SK-N-SH treated with all-trans-retinoic acid at 6 μM for 48 hours (cell line): ENCODE measurements around the gene RAB5B.

Experiments used
- ATAC-seq: fragments of 200-7000 bp; cut with Tn5 transposase; 3 replicates; pipeline ENCODE4 v1.9.1; 2020; ENCODE audit warnings: mild to moderate bottlenecking, moderate library complexity
- ARNTL ChIP-seq: fragments of 450-650 bp; formaldehyde crosslinking; IDR thresholded peaks from 2 replicates; pipeline ENCODE4 v1.5.0; 2020; ENCODE audit warnings: low read depth, mild to moderate bottlenecking, moderate library complexity, borderline replicate concordance
- BACH2 ChIP-seq: fragments of 250-450 bp; sonication (Bioruptor Pico); IDR thresholded peaks from 2 replicates; pipeline ENCODE4 v1.9.0; 2021; ENCODE audit warnings: mild to moderate bottlenecking, borderline replicate concordance
- CREB5 ChIP-seq: fragments of 250-450 bp; sonication (Bioruptor Pico); IDR thresholded peaks from 2 replicates; pipeline ENCODE4 v1.5.1; 2020; ENCODE audit warnings: low read depth, mild to moderate bottlenecking, moderate library complexity
- CSDC2 ChIP-seq: fragments of 250-450 bp; sonication (Bioruptor Pico); IDR thresholded peaks from 2 replicates; pipeline ENCODE4 v1.5.0; 2020; ENCODE audit warnings: mild to moderate bottlenecking, moderate library complexity
- ESRRG ChIP-seq: fragments of 250-450 bp; sonication (Bioruptor Pico); IDR thresholded peaks from 2 replicates; pipeline ENCODE4 v1.6.1; 2021; ENCODE audit warnings: mild to moderate bottlenecking
- GLIS3 ChIP-seq: fragments of 250-450 bp; sonication (Bioruptor Pico); IDR thresholded peaks from 2 replicates; pipeline ENCODE4 v1.5.0; 2020; ENCODE audit warnings: mild to moderate bottlenecking, moderate library complexity
- ISL1 ChIP-seq: fragments of 250-450 bp; sonication (Bioruptor Pico); IDR thresholded peaks from 2 replicates; pipeline ENCODE4 v2.1.2; 2022; ENCODE audit warnings: mild to moderate bottlenecking, moderate library complexity
- PATZ1 ChIP-seq: fragments of 250-450 bp; sonication (Bioruptor Pico); IDR thresholded peaks from 2 replicates; pipeline ENCODE4 v1.8.0; 2020; ENCODE audit warnings: mild to moderate bottlenecking, moderate library complexity, borderline replicate concordance
- POU6F1 ChIP-seq: fragments of 250-450 bp; sonication (Bioruptor Pico); IDR thresholded peaks from 2 replicates; pipeline ENCODE4 v1.8.0; 2021; ENCODE audit warnings: low read depth, mild to moderate bottlenecking, moderate library complexity, borderline replicate concordance
- PPARA ChIP-seq: fragments of 250-450 bp; sonication (Bioruptor Pico); IDR thresholded peaks from 2 replicates; pipeline ENCODE4 v1.5.0; 2020; ENCODE audit warnings: mild to moderate bottlenecking, borderline replicate concordance
- RARB ChIP-seq: fragments of 250-450 bp; sonication (Bioruptor Pico); IDR thresholded peaks from 2 replicates; pipeline ENCODE4 v1.8.0; 2021; ENCODE audit warnings: mild to moderate bottlenecking, moderate library complexity
- SNAI2 ChIP-seq: fragments of 250-450 bp; sonication (Bioruptor Pico); IDR thresholded peaks from 2 replicates; pipeline ENCODE4 v1.5.0; 2020; ENCODE audit warnings: mild to moderate bottlenecking, moderate library complexity
- TCF4 ChIP-seq: fragments of 250-450 bp; sonication (Bioruptor Pico); IDR thresholded peaks from 2 replicates; pipeline ENCODE4 v1.8.0; 2021; ENCODE audit warnings: mild to moderate bottlenecking, moderate library complexity, borderline replicate concordance
- TOX ChIP-seq: fragments of 250-450 bp; sonication (Bioruptor Pico); IDR thresholded peaks from 2 replicates; pipeline ENCODE4 v1.8.0; 2021; ENCODE audit warnings: mild to moderate bottlenecking, moderate library complexity, borderline replicate concordance
- ZC3H10 ChIP-seq: fragments of 250-450 bp; sonication (Bioruptor Pico); IDR thresholded peaks from 2 replicates; pipeline ENCODE4 v1.5.1; 2021; ENCODE audit warnings: mild to moderate bottlenecking, moderate library complexity
- ZFP30 ChIP-seq: fragments of 450-650 bp; formaldehyde crosslinking; IDR thresholded peaks from 2 replicates; pipeline ENCODE4 v1.5.0; 2022; ENCODE audit warnings: mild to moderate bottlenecking, moderate library complexity
- ZNF565 ChIP-seq: fragments of 450-650 bp; formaldehyde crosslinking; conservative IDR thresholded peaks from 2 replicates; pipeline ENCODE4 v1.5.0; 2020; ENCODE audit warnings: low read depth, mild to moderate bottlenecking, moderate library complexity
- ZNF70 ChIP-seq: fragments of 450-650 bp; formaldehyde crosslinking; IDR thresholded peaks from 2 replicates; pipeline ENCODE4 v1.5.0; 2020; ENCODE audit warnings: mild to moderate bottlenecking, moderate library complexity
- ZNF8 ChIP-seq: fragments of 450-650 bp; formaldehyde crosslinking; IDR thresholded peaks from 2 replicates; pipeline ENCODE4 v1.5.0; 2020; ENCODE audit warnings: mild to moderate bottlenecking, moderate library complexity
- TF ChIP-seq, protein P1 (sequence below): fragments of 250-450 bp; sonication (Bioruptor Pico); IDR thresholded peaks from 2 replicates; pipeline ENCODE4 v1.5.0; 2020; ENCODE audit warnings: mild to moderate bottlenecking, moderate library complexity
- TF ChIP-seq, protein P2 (sequence below): fragments of 250-450 bp; sonication (Bioruptor Pico); IDR thresholded peaks from 2 replicates; pipeline ENCODE4 v1.5.1; 2021; ENCODE audit warnings: mild to moderate bottlenecking, moderate library complexity

Gene RAB5B

DNA sequence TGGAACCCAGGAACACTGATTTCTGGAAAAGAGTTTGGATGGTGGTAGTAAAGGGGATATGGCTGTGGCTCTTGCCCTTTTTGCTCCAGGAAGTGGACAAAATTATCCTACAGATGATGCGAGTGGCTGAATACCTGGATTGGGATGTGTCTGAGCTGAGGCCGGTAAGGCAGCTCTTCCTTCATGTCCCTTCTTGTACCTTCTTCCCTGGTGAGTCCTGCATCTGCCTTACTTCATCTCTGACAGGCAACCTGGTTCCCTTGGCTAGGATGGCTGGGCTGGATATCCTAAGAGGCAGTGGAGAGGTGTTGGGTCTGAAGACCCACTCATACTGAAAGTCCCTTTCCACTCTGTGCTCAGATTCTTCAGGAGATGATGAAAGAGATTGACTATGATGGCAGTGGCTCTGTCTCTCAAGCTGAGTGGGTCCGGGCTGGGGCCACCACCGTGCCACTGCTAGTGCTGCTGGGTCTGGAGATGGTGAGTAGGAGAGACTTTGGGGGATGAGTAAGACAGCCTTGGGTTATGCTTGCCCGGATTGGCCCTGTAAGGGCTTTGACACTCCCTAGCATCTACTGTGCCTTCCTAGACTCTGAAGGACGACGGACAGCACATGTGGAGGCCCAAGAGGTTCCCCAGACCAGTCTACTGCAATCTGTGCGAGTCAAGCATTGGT is 34.9 kb upstream of the RAB5B start:
- no peak for ATAC-seq
- TF ChIP-seq ZNF70 (no peak), CSDC2 (CRISPR knock-in tag) (no peak), ESRRG (CRISPR knock-in tag) (no peak), ZNF565 (no peak), RARB (CRISPR knock-in tag) (no peak), CREB5 (no peak), TCF4 (CRISPR knock-in tag) (no peak), BACH2 (CRISPR knock-in tag) (no peak), TOX (CRISPR knock-in tag) (no peak), POU6F1 (no peak), GLIS3 (CRISPR knock-in tag) (no peak), ARNTL (CRISPR knock-in tag) (no peak), ZNF8 (CRISPR knock-in tag) (no peak), PPARA (CRISPR knock-in tag) (no peak), ZC3H10 (no peak), ISL1 (CRISPR knock-in tag) (no peak), ZFP30 (CRISPR knock-in tag) (no peak)
- TF ChIP-seq, protein P1, sequence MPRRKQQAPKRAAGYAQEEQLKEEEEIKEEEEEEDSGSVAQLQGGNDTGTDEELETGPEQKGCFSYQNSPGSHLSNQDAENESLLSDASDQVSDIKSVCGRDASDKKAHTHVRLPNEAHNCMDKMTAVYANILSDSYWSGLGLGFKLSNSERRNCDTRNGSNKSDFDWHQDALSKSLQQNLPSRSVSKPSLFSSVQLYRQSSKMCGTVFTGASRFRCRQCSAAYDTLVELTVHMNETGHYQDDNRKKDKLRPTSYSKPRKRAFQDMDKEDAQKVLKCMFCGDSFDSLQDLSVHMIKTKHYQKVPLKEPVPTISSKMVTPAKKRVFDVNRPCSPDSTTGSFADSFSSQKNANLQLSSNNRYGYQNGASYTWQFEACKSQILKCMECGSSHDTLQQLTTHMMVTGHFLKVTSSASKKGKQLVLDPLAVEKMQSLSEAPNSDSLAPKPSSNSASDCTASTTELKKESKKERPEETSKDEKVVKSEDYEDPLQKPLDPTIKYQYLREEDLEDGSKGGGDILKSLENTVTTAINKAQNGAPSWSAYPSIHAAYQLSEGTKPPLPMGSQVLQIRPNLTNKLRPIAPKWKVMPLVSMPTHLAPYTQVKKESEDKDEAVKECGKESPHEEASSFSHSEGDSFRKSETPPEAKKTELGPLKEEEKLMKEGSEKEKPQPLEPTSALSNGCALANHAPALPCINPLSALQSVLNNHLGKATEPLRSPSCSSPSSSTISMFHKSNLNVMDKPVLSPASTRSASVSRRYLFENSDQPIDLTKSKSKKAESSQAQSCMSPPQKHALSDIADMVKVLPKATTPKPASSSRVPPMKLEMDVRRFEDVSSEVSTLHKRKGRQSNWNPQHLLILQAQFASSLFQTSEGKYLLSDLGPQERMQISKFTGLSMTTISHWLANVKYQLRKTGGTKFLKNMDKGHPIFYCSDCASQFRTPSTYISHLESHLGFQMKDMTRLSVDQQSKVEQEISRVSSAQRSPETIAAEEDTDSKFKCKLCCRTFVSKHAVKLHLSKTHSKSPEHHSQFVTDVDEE (CRISPR knock-in tag): no peak
- TF ChIP-seq, protein P2, sequence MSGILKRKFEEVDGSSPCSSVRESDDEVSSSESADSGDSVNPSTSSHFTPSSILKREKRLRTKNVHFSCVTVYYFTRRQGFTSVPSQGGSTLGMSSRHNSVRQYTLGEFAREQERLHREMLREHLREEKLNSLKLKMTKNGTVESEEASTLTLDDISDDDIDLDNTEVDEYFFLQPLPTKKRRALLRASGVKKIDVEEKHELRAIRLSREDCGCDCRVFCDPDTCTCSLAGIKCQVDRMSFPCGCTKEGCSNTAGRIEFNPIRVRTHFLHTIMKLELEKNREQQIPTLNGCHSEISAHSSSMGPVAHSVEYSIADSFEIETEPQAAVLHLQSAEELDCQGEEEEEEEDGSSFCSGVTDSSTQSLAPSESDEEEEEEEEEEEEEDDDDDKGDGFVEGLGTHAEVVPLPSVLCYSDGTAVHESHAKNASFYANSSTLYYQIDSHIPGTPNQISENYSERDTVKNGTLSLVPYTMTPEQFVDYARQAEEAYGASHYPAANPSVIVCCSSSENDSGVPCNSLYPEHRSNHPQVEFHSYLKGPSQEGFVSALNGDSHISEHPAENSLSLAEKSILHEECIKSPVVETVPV (CRISPR knock-in tag): no peak

GRCh38 chr12:55940065-55940732 is 33.7 kb upstream of the RAB5B start:
- TF ChIP-seq ISL1 (CRISPR knock-in tag) (no peak), PATZ1 (CRISPR knock-in tag) (no peak), CREB5 (no peak), SNAI2 (CRISPR knock-in tag) (no peak), ZFP30 (CRISPR knock-in tag) (no peak), ZNF70 (peak; percentile 43; the same call in 1 of the 2 replicates), ESRRG (CRISPR knock-in tag) (no peak)
- ATAC-seq: peak; percentile 100
